Measurements from ENCODE around the gene CYSRT1. TPM values are rescaled to one million over a fixed set of nuclear protein-coding genes. Genes with fewer than 3 reads are reported as not detected.

The CYSRT1 gene
- total and polyA plus RNA-seq, 8 donors = 0.92 to 47.3 (median 3.4) TPM; not detected in 3

DNA sequence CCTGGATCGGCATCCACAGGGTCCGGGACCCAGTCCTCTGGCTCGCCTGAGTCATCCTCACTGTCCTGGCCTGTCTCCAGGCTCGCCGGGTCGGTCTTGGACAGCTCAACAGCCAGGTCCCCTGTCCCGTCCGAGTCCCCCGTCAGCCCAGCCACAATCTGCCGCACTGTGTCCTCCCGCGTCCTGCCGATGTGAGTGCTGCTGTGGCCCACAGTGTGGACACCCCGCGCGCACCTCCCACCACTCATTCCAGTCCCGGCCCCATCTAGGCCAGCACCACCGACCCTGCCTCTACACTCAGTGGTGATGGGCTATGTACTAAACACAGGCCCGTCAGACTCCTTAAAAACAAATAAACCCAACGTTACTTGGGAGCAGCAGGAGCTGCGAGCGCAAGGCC lies 43.3 kb upstream of the CYSRT1 start:
- TF ChIP-seq, protein P1, sequence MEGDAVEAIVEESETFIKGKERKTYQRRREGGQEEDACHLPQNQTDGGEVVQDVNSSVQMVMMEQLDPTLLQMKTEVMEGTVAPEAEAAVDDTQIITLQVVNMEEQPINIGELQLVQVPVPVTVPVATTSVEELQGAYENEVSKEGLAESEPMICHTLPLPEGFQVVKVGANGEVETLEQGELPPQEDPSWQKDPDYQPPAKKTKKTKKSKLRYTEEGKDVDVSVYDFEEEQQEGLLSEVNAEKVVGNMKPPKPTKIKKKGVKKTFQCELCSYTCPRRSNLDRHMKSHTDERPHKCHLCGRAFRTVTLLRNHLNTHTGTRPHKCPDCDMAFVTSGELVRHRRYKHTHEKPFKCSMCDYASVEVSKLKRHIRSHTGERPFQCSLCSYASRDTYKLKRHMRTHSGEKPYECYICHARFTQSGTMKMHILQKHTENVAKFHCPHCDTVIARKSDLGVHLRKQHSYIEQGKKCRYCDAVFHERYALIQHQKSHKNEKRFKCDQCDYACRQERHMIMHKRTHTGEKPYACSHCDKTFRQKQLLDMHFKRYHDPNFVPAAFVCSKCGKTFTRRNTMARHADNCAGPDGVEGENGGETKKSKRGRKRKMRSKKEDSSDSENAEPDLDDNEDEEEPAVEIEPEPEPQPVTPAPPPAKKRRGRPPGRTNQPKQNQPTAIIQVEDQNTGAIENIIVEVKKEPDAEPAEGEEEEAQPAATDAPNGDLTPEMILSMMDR (IDR thresholded peaks at IDR 0.05) = no peak
- no peak for TF ChIP-seq POLR2AphosphoS5 (IDR thresholded peaks at IDR 0.05)
- no peak for TF ChIP-seq POLR2A (IDR thresholded peaks at IDR 0.05)
- TF ChIP-seq EP300 (IDR thresholded peaks at IDR 0.05) = no peak
- Histone ChIP-seq H3K27ac (no peak overlapping the region), H3K4me1 (peaks cover 5 to 23% (median 18%) of the 10 kb centered on the region in 4 donors), H3K4me3 (no peak overlapping the region), H3K27me3 (no peaks in the 10 kb centered on the region), H3K9me3 (no peaks in the 10 kb centered on the region), H3K36me3 (peaks cover 76 to 98% (median 93%) of the 10 kb centered on the region in 4 donors)
- DNase-seq = no peak
- intact Hi-C loops (cut with DNase I; ENCODE audit: low total_unique reads) = loop anchor here (10.0 kb wide), 2 partner anchors 53 to 67 kb away; partner anchors contain the start of genes DPP7 and SLC34A3
- 91 to 95% (median 94%) methylated on average over 20 to 22 of the region's 22 CpGs for WGBS, 5 donors

DNA sequence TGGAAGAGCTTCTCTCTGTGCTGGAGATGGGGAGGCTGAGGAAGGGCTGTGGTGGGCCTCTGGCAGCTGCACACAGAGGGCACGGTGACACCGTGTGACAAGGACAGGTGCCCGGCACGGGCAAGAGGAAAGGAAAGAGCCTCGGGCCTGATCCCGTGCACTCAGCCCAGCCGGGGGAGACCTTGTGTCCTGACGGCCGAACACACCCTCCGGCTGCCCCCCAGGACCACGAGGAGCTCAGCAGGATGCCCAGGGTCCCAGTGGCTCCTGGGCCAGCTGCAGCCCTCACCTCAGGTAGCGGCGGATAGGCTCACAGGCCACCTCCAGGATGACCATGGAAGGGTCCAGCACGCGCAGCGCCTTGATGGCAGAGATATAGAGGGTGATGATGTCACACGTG lies 42.1 kb upstream of the CYSRT1 start:
- no peak for DNase-seq
- H3K4me3 ChIP-seq = no peak overlapping the region
- peaks cover 17 to 34% (median 29%) of the 10 kb centered on the region in 4 donors for H3K4me1 ChIP-seq
- no peak for TF ChIP-seq POLR2AphosphoS5 (IDR thresholded peaks at IDR 0.05)
- no peak for TF ChIP-seq POLR2A (IDR thresholded peaks at IDR 0.05)
- TF ChIP-seq, protein P1 (IDR thresholded peaks at IDR 0.05) = no peak
- TF ChIP-seq EP300 (IDR thresholded peaks at IDR 0.05) = no peak
- H3K36me3 ChIP-seq = peaks cover 76 to 97% (median 91%) of the 10 kb centered on the region in 4 donors
- intact Hi-C loops (cut with DNase I; ENCODE audit: low total_unique reads) = loop anchor here (10.0 kb wide), 2 partner anchors 52 to 68 kb away; partner anchors contain the start of genes DPP7 and SLC34A3
- H3K27me3 ChIP-seq = no peaks in the 10 kb centered on the region
- WGBS, 5 donors = 88 to 94% (median 90%) methylated on average over 16 to 17 of the region's 17 CpGs
- no peaks in the 10 kb centered on the region for H3K9me3 ChIP-seq
- H3K27ac ChIP-seq = no peak overlapping the region

DNA sequence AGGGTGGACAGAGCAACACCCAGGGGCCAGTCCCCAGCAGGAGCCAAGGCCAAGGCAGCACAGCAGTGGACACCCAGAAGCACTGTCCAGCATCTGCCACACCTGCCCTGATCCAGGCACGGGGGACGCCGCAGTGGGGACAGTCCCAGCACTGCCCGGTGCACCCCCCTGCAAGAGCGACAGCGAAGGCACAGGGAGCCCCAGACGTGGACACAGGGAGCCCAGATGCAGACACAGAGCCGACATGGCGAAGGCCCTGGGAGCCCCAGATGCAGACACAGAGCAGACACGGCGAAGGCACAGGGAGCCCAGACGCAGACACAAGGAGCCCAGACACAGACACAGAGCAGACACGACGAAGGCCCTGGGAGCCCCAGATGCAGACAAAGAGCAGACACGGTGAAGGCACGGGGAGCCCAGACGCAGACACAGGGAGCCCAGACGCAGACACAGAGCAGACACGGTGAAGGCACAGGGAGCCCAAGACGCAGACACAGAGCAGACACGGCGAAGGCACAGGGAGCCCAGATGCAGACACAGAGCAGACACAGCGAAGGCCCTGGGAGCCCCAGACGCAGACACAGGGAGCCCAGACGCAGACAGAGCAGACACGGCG lies 40.9 kb upstream of the CYSRT1 start:
- no peaks in the 10 kb centered on the region for H3K9me3 ChIP-seq
- no peaks in the 10 kb centered on the region for H3K27me3 ChIP-seq
- H3K4me3 ChIP-seq = no peak overlapping the region
- TF ChIP-seq POLR2AphosphoS5 (IDR thresholded peaks at IDR 0.05) (no peak), EP300 (IDR thresholded peaks at IDR 0.05) (no peak), POLR2A (IDR thresholded peaks at IDR 0.05) (no peak)
- TF ChIP-seq, protein P1 (IDR thresholded peaks at IDR 0.05) = no peak
- no peak for DNase-seq
- H3K36me3 ChIP-seq = peaks cover 66 to 84% (median 79%) of the 10 kb centered on the region in 4 donors
- peaks cover 18 to 39% (median 34%) of the 10 kb centered on the region in 4 donors for H3K4me1 ChIP-seq
- no peak overlapping the region for H3K27ac ChIP-seq
- intact Hi-C loops (cut with DNase I; ENCODE audit: low total_unique reads) = loop anchor here (10.0 kb wide), 2 partner anchors 51 to 69 kb away; partner anchors contain the start of genes DPP7 and SLC34A3
- WGBS, 5 donors = 89 to 97% (median 95%) methylated on average over 21 to 27 of the region's 27 CpGs

DNA sequence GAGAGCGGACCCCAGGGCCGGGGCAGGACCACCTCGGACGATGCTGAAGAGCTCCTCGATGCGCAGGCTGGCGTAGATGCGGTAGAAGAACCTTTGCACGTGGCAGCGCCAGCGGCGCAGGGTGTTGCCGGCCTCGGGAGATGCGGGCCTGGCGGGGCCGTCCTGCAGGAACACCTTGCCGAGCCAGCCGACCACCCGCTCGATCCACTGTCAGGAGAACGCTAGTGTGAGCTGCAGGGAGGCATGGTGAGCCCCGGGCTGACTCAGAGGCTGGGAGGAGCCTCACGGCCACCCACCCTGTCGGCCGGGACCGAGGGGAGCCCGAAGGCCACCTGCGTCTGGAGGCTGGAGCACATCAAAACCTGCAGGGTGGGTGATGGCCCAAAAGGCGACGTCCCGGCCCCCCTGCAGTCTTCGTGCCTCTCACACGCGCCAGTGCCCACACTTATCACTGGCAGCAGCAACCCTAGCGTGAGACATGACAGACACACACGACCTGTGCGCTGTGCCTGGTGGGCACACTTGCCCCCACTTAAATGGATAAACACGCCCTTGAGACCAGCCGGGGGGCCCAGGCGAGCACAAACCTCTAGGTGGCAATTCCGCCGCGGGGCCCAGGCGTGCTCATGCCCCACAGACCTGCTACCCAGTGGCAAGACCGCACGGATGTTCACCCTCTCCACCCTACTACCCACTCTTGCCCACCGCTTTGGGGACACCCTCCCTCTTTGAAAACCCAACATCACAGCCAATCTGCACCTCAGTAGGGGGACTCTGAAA lies 39.9 kb upstream of the CYSRT1 start:
- Histone ChIP-seq H3K4me3 (no peak overlapping the region), H3K36me3 (peaks cover 60 to 80% (median 73%) of the 10 kb centered on the region in 4 donors), H3K4me1 (peaks cover 27 to 49% (median 44%) of the 10 kb centered on the region in 4 donors), H3K27ac (no peak overlapping the region), H3K27me3 (no peaks in the 10 kb centered on the region), H3K9me3 (no peaks in the 10 kb centered on the region)
- WGBS, 5 donors = 92 to 95% (median 93%) methylated on average over 37 to 48 of the region's 48 CpGs
- intact Hi-C loops (cut with DNase I; ENCODE audit: low total_unique reads) = loop anchor here (10.0 kb wide), 2 partner anchors 50 to 70 kb away; partner anchors contain the start of genes DPP7 and SLC34A3
- TF ChIP-seq EP300 (IDR thresholded peaks at IDR 0.05) (no peak), POLR2AphosphoS5 (IDR thresholded peaks at IDR 0.05) (no peak), POLR2A (IDR thresholded peaks at IDR 0.05) (no peak)
- TF ChIP-seq, protein P1 (IDR thresholded peaks at IDR 0.05) = no peak
- no peak for DNase-seq
